GM19324 (cell line): ENCODE measurements around the gene NHLRC2.

Source experiments
- ATAC-seq: cut with Tn5 transposase; IDR thresholded peaks from one replicate; pipeline ENCODE4 v1.9.1; 2021; ENCODE audit warnings: mild to moderate bottlenecking, moderate library complexity; ENCODE audit not compliant: unreplicated experiment, low FRiP score

Gene NHLRC2

DNA sequence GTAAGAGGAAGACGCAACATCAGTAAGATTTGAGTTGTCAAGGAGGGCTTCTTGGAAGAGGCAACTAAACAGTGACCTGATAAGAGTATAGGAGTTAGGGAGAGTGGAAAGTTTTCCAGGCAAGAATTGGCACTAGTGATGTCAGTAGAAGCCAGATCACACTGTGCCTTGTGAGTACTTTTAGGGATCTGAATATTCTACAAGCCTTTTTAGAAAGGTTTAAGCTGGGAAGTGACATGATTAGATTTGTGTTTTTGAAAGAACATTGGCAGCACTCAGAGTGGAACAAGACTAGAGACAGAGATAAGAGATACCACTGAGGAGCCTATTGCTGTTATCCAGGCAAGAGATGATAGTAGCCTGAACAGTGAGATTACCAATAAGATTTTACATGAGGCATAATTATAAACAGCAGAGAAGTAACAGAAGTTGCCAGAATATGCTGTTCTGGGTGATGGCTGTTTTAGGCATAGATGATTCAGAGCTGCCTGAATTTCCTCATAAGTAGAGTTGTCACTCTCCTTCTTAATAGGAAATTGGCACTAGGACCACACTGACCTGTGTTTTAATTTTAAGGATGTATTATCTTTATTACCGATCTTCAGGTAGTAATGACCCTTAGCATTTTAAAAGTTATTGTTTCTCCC is 45.6 kb downstream of the NHLRC2 start:
- no peak for ATAC-seq

DNA sequence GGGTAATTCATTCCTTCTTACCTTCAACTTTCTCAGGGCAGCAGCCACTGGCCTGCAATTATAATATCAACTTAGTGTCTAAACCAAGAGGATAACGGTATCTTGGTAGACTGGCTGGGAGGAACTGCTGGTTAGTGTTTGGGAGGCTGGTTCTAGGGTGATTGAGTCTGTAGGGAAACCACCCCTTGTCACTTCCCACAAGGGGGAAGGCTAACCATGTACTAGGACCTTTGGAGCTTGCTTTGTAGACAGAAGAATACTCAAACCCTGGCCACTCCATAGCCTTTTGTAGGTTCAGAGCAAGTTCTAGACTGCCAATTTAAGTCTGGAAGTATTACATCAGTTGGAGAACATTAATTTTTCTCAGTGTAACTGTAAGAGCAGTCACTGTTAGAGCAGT is 51.3 kb downstream of the NHLRC2 start:
- ATAC-seq, result no peak

DNA sequence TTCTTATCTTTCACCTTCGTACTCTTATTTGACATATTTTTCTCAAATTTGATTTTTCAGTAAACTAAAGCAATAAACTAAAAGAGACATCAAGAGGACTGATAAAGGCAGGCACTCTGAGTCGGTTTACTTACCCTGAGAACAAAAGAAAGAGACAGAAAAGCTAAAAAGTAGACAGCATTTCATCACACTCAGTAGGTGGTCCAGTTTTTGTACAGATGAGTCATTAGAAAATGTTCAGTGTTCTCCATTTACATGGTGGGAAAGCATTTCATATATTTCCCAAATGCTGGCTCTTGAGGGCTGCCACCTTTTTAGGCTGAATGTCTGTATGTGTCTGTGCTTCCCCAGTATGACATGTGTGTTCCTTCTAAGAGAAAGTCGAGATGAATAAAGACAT is 52.7 kb downstream of the NHLRC2 start:
- no peak for ATAC-seq

DNA sequence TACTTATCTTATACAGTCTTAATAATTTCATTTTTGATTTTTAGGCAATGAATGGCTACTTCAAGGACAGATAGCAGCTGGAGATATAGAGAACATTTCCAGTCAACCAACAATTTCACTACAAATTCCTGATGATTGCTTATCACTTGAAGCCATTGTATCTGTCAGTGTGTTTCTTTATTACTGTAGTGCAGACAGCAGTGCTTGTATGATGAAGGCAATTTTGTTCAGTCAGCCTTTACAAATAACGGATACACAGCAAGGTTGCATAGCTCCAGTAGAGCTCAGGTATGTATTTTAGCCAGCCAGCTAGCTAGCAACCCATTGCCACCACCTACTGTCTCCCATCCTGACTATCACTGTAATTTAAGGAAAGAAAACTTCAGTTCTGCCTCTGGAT is 53.8 kb downstream of the NHLRC2 start:
- ATAC-seq, result no peak

DNA sequence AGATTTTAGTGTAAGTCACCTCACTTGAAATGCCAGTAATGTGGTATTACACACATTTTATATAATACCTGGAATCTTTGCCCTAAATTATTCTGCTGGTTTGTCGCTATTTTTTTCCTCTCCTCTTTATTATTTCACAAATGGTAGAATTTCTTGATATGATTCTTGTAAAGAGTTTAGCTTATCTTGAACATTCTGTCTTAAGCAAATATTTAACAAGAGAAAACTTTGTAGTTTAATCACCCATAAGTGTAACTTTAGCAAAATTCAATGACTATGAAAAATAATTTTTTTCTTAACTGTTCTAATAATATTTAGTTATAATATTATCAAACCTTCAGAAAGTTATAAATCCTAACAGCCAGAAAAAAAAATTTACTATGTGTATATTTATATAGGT is 56.7 kb downstream of the NHLRC2 start:
- no peak for ATAC-seq

DNA sequence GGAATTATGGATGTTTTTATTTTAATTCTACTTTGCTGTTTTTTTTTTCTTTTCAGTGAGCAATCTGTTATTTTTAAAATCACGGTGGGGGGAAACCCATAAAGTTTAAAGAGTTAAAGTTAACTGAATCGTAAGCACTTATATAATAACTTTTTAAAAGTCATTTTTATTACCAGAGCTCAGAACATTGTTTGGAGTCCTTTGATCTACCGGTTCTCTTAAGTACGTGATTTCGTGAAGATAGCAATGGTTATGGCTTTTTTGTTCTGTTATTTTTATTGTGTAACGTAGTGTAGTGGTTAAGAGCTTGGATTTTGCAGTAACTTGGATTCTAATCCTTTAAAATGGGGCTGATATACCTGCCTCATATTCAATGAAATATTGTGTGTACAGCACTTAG is 57.4 kb downstream of the NHLRC2 start:
- ATAC-seq, result no peak

DNA sequence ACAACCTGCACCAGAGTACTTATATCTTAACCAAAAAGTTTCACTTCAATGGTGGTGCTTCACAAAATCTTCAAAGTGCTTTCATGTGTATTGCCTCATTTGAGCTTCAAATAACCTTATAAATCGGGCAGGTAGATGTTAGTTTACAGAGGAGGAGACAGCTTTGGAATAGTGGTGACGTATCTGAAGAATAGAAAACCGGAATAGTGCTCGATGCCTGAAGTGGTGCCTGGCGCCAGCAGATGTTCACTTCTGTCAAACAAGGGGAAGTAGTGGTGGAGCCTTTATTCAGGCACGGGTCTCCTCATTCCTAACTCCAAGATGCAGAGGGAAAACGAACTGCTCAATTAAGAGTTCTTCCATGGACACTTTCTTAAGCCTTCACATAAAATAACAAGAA is 58.1 kb downstream of the NHLRC2 start:
- no peak for ATAC-seq

DNA sequence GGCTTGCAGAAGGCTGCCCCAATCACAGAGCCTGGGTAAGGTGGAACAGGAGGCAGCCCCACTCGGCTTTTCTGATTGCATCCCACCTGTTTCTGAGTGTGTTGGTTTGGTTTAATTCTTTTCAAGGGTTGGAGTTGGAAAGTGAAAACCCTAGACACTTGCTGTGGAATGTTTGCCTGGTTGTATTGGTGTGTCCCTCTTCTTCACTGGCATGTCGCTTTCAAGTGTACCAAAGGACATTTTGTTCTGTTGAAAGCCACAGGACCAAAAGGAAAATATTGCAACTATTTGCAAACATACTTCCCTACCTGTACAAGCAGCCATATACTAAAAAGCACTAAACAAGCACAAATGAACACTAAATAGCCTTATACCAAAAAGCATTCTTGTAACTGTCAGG is 60.5 kb downstream of the NHLRC2 start:
- no peak for ATAC-seq

DNA sequence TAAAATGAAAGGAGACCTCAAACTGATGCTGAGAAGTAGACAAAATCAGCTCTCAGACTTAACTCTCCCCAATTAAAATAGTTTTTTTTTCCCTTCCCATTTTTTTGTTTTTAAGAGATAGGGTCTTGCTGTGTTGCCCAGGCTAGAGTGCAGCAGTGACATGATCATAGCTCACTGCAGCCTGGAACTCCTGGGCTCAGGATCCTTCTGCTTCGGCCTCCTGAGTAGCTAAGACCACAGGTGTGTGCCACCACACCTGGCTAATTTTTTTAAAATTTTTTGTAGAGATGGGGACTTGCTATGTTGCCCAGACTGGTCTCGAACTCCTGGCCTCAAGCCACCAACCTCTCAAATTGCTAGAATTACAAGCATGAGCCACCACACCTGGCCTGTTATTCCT is 61.1 kb downstream of the NHLRC2 start:
- ATAC-seq, result no peak

DNA sequence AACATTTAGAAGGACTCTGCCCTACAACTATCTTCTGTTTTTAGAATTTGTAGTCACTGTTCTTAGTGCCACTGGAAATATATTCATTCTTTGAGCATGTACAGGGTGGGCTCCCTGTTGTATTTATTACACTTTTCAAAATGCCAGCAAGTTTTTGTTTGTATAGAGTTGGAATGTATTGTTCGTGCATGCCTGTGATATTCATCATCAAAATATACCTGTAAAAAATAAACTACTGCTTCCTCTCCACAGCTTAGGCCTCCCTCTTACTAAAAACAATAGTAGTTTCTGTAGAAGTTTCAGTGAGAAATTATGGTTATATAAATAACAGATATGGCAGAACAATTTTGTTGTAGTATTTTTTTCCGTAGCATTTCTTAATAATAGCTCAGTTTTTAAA is 61.6 kb downstream of the NHLRC2 start:
- no peak for ATAC-seq

DNA sequence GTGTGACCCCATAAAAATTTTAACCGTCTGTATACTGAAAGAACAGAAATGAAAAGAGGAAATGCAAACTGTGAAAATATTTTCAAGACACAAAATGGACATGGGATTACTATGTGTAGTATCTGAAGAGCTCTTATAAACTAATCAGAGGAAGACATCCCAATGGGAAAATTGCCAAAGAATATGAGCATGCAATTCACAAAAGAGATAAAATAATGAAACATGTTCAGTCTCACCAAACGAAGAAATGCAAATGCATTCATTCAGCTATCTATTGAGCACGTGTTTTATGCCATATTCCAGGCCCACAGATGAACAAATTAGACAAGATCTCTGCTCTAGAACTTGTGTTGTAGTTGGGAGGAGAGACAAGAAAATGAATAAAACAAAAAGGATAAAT is 63.2 kb downstream of the NHLRC2 start:
- no peak for ATAC-seq

DNA sequence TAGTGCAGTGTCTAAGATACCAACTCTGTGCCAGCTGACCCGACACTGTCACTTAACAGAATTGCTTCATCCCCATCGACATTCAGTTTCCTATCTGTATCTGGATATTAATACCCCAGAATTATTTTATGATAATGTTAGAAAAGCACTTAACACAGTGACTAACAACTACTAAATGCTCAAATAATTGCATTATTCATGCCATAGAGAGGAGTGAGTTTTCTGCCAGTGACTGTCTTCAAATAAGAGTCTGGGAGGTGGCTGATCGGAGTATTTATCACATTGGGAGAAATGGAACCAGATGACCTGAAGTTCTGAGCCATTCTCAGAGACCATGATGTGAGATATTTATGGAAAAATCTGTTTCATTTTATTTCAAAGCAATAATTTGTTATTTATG is 65.7 kb downstream of the NHLRC2 start:
- no peak for ATAC-seq

DNA sequence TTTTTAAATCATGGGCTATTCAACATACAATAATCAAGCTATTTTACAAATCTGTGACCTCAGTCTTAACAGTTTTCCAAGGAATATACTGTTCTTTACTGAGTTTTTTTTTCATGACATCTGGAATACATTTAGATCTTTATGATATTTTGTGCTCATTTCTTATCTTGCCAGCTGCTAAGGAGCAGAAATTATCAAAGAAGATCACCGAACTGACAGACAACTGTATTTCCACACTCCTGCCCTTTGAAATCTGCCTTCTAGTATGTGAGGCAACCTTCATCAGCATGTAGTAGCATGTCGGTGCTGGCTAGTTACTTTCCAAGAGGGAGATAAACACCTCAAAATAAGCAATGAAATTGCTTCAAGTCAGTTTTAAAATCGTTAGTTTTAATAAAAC is 66.4 kb downstream of the NHLRC2 start:
- no peak for ATAC-seq

DNA sequence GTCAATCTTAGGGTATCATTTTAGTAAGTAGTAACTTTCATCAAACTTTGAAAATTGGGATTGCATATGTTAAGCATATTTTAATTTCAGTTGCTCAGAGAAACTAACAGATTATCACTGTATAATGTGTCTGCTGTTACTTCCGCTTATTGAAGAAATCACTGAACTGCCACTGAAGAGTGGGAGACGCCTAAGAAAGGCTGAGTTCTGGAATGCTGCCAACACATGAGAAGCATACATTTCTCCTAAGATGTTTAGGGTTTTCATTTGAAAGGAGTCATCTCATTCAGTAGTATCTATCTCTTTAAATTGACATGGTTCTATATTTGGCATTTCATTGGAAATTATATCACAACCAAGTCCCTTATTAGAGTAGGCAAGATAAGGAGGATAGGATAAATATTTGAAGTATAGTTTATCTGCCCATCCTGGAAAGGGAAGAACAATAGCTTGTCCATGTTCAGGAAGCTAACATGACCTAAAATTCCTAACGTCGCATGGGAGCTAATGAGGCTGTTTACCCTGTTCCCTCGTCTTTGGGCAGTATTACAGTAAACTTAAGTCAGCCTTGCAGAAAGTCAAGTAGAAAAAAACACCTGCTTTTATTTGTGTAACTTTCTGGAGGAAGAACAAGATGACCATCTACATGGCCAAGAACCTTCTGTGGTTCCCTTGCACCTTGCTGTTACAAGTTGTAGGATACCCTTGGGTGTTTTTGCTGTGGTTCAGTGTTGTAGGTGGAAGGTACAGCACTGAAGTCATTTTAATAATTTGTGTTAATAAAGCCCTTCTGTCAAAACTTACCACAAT is 67.3 kb downstream of the NHLRC2 start:
- ATAC-seq, result no peak

DNA sequence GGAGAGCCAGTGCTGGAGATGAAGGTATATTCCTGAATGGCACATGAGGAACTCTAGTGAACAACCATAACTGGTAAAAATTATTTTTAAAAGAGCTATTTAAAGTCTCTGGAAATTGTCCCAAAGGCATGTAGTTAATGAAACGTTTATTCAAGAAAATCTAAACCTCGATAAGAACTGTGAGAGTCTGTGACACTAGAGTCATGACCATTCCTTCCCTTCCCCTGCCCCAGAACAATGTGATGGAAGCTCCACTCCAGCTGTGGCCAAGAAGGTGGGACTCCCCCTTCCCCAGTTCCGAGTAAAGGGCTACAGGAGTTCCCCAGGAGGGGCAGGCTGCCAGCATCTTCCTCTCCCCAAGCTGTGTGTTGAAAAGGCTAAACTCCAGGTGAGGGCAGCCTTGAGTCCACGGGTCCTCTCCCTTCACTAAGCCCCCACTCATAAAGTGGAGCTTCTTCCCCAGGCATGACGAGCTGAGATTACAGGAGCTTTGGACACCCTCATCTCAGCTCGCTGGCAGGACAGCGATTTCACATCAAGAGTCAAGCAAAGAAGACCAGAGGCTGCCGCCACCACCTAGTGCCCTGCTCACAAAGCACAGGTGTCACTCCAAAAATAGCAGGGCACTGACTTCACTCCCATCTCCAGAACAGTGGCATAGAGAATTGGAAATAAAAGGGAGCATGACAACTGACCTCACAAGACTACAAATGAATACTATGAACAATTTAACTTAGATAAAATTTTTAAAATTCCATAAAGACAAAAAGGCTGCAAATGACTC is 68.5 kb downstream of the NHLRC2 start:
- ATAC-seq, result no peak

DNA sequence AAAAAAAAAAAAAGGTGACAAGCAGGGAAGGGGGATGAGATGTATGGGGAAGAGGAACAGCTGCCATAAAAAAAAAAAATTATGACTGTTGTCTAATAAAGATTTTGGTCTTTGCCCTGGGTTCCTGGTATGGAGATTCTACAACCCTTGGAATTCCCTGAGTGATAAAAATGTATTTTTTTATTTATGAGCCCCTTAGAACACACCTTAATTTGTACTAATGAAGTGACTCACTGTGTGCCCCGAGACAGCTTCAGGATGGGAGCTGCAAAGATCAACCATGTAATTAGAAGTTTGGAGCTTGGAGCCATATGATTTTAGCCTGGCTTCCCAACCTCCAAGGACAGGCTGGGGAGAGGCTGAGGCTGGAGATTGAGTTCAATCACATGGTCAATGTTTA is 69.7 kb downstream of the NHLRC2 start:
- no peak for ATAC-seq

DNA sequence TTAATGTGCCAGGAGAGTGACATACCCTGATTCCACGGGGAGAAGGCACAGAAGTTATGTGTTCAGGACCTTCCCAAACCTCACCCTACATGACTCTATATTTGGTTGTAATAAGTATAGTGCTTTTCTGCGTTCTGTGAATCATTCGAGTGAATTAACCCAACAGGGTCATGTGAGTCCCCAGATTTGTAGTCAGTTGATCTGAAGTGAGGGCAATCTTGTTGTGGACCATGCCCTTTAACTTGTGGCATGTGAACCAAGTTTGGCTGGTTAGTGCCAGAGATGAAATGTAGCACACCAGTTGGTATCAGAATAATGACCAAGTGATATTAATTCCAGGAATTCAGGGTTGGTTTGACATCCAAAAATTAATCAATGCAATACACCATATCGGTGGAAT is 70.2 kb downstream of the NHLRC2 start:
- no peak for ATAC-seq

DNA sequence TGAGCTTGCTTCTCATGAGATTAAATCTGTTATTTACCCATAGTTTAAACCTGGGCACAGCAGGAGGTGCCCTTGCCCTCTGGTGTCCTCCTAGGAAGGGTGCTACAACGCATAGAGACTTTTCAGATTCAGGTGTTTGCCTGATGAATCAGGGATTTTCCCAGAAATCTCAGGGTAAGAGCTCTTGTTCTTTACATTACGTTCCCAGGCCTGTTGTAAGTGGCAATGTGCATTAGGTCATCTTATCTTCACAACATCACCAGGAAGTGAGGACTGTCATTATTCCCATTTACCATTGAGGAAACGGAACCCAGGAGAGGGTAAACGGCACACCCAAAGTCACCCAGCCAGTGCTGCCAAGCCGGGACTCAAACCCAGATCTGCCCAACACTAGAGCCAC is 73.0 kb downstream of the NHLRC2 start:
- ATAC-seq, result no peak

DNA sequence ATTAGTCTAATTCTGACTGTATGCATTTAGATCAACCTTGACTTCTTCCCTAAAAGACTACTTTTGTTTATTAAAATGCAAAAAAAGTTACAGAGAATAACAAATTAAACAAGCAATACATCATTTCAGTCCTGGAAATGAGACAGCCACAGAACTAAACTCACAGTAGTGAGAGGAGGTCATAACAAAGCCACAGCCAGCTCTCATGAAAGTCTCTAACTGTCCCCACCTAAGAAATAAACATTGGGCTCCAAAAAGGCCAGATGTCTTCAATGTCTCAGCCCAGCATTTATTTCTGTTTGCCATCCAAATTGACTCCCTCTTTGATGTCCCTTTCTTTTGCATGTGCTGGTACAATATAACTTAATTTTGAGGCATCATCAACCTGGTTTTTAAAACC is 74.4 kb downstream of the NHLRC2 start:
- no peak for ATAC-seq

DNA sequence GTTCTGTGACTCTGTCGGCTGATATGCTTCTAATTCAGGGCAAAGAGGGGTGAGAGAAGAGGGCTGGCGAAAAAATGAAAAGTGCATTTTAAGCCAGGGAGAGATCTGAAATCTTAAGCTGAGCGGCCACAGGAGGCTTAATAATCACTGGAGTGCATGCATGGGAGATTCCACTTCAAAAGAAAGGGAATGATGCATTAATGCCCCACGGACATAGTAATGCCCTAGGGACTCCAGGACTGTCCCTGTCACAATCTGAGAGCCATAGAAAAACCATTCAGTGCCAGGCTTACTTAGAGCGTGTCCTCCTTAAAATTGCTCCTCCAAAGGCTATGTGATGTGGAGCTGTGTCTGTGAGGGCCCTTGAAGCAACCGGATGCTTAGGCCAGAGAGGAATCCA is 75.1 kb downstream of the NHLRC2 start:
- ATAC-seq, result no peak

DNA sequence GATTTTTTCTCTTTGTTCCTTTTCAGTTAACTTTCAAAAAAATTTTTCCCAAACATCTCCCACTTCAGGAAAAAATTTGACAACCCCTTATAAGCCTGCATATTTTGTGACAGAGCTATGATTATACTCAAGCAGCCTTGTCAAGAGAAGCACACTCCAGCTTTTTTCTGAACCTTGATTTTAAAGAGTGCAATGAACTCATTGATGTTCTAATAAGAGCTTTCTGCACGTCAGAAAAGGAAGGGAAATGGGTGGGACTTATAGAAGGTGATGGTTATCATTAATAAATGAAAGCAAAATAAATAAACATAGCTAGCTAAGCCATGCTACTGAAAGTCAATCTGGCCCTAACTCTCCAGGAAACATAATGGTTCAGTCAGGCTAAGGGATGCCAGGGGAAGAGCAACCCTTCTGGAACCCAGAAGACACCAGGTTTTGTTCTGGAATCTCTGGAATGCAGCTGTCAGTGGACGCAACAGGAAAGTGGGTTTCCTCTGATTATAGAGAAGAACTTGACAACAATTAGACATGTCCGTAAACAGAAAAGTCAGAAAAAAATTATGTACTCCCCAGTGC is 76.1 kb downstream of the NHLRC2 start:
- ATAC-seq, result no peak
